Measurements from ENCODE around the gene PARVB. TPM values are rescaled to one million over a fixed set of nuclear protein-coding genes. Genes with fewer than 3 reads are reported as not detected.

PARVB gene
- total and polyA plus RNA-seq, 2 of the 8 experiments (the other 6 are each of a cell fraction or from before 2014, with no cell fraction given): 14.5 to 18.6 TPM

GRCh38 chr22:44143105-44143474 is 119.0 kb downstream of the PARVB start:
- Histone ChIP-seq H3K27me3 (replicated peaks in 1 of 4; ENCODE audit: control insufficient read depth in 3 of 4, extremely low read depth in 1 of 4, insufficient read depth in 3 of 4, low read length in 3 of 4) (no peaks in the 10 kb centered on the region), H4K20me1 (replicated peaks in 1 of 2; ENCODE audit: control insufficient read depth in 1 of 2, insufficient read depth in 2 of 2, low read length in 2 of 2) (peaks cover 0 to 4% of the 10 kb centered on the region in 2 experiments), H3K14ac (ENCODE audit: insufficient read length) (no peak overlapping the region), H2BK5ac (ENCODE audit: low read depth, low read length) (peak overlapping the region; percentile 73; the same call in 1 of the 2 replicates), H3K79me1 (ENCODE audit: low read depth, low read length) (no peaks in the 10 kb centered on the region), H2AFZ (ENCODE audit: low read length) (no peak overlapping the region), H3K9me3 (ENCODE audit: insufficient read depth in 2 of 2, low read depth in 1 of 2, low read length in 1 of 2) (peaks cover 0 to under 1% of the 10 kb centered on the region in 2 experiments; a peak in 1 of 4 replicates), H3K4me1 (replicated peaks in 1 of 4; ENCODE audit: control insufficient read depth in 3 of 4, insufficient read depth in 4 of 4, low read length in 3 of 4) (peaks cover 12 to 35% (median 31%) of the 10 kb centered on the region in 4 experiments), H3K79me2 (ENCODE audit: control insufficient read depth in 1 of 2, insufficient read depth in 2 of 2, low read length in 2 of 2) (no peaks in the 10 kb centered on the region), H4K91ac (replicated peaks; ENCODE audit: insufficient read length, low read length) (peak overlapping the region; percentile 93), H2BK12ac (ENCODE audit: low read depth, low read length) (peak overlapping the region; percentile 89; the same call in 1 of the 2 replicates), H3K56ac (replicated peaks; ENCODE audit: insufficient read length, low read depth, low read length) (no peak overlapping the region), H3K36me3 (ENCODE audit: control insufficient read depth in 2 of 4, insufficient read depth in 4 of 4, low read length in 3 of 4) (no peaks in the 10 kb centered on the region), H3K4ac (replicated peaks; ENCODE audit: insufficient read length, low read depth, low read length) (no peak overlapping the region), H3K27ac (ENCODE audit: low read depth, low read length) (no peak overlapping the region), H2AK5ac (ENCODE audit: low read depth, low read length) (no peak overlapping the region; the same call in 1 of the 2 replicates), H3K23ac (ENCODE audit: insufficient read length) (no peak overlapping the region), H2BK15ac (ENCODE audit: low read length) (0 out of 2 replicates have a peak overlapping the region, but pooled peaks have one; percentile 8), H4K5ac (ENCODE audit: insufficient read length, low read depth, low read length) (no peak overlapping the region), H3K4me3 (ENCODE audit: extremely low read depth in 1 of 4, insufficient read depth in 2 of 4, low read depth in 3 of 4, low read length in 4 of 4) (no peak overlapping the region), H4K8ac (ENCODE audit: extremely low read depth, insufficient read depth, low read length) (no peak overlapping the region), H3K4me2 (ENCODE audit: insufficient read depth in 1 of 2, low read depth in 2 of 2, low read length in 2 of 2) (no peak overlapping the region), H3K18ac (ENCODE audit: extremely low read depth, low read length) (0 out of 2 replicates have a peak overlapping the region, but pooled peaks have one; percentile 73), H3K23me2 (ENCODE audit: low read depth, low read length) (peaks cover 7% of the 10 kb centered on the region), H2BK20ac (ENCODE audit: low read length) (peak overlapping the region; percentile 9; the same call in 1 of the 2 replicates), H2BK120ac (replicated peaks; ENCODE audit: low read depth, low read length) (peak overlapping the region; percentile 77), H3K9ac (replicated peaks in 1 of 4; ENCODE audit: extremely low read depth in 1 of 4, low read depth in 3 of 4, low read length in 3 of 4) (no peak overlapping the region)
- ChIA-PET POLR2A (ENCODE audit: partially characterized antibody) (no interaction called here), CTCF (ENCODE audit: partially characterized antibody) (interaction anchor here (1.2 kb wide), 1 partner anchor 62 kb away, joined by 4 read pairs; no protein-coding TSS in a partner anchor)
- DNase-seq (ENCODE audit: low read depth in 1 of 2, low spot score in 2 of 2) (no peak), FAIRE-seq (no peak)
- WGBS, 2 experiments (ENCODE audit: extremely low coverage in 1 of 2, insufficient coverage in 1 of 2, insufficient read length in 1 of 2, insufficient replicate concordance in 2 of 2, low coverage in 1 of 2, low lambda C conversion rate in 2 of 2, missing lambda C conversion rate in 1 of 2): 94% methylated on average over 4 of the region's 4 CpGs; no CpG with 5 or more reads in 1 of the 2 experiments
- TF ChIP-seq KDM4A (IDR thresholded peaks at IDR 0.05; ENCODE audit: low read depth, low read length, severe bottlenecking) (no peak), EP300 (IDR thresholded peaks at IDR 0.05; ENCODE audit: borderline replicate concordance in 1 of 2, low read depth in 2 of 2, low read length in 2 of 2) (no peak), JUN (IDR thresholded peaks at IDR 0.05; ENCODE audit: low read depth, low read length) (no peak), BACH1 (IDR thresholded peaks at IDR 0.05; ENCODE audit: low read length) (no peak), USF2 (IDR thresholded peaks at IDR 0.05; ENCODE audit: low read length) (no peak), CREB1 (IDR thresholded peaks at IDR 0.05) (no peak), CTCF (IDR thresholded peaks at IDR 0.05; ENCODE audit: control extremely low read depth in 1 of 3, insufficient read depth in 1 of 3, low read depth in 1 of 3, low read length in 3 of 3) (no peak), ASH2L (IDR thresholded peaks at IDR 0.05; ENCODE audit: low read length) (no peak), GABPA (IDR thresholded peaks at IDR 0.05; ENCODE audit: borderline replicate concordance, insufficient read depth, low read length) (no peak), HDAC6 (IDR thresholded peaks at IDR 0.05; ENCODE audit: low read depth, low read length) (no peak)
